Erythroblast (primary cell): Measurements from ENCODE around the gene TCHHL1.

Source experiments
- GATA1 ChIP-seq: IDR thresholded peaks from 2 replicates; pipeline ENCODE4 v1.6.1; 2011; ENCODE audit warnings: low read depth, mild to moderate bottlenecking, control low read depth, low read length, moderate library complexity
- POLR2A ChIP-seq: IDR thresholded peaks from 2 replicates; pipeline ENCODE4 v1.6.1; 2011; ENCODE audit warnings: mild to moderate bottlenecking, low read length

GRCh38 chr1:152109231-152109997, 20.6 kb upstream of the TCHHL1 start:
- TF ChIP-seq POLR2A (no peak), GATA1 (no peak)
